Measurements from ENCODE around the gene RHBDF2. TPM values are rescaled to one million over a fixed set of nuclear protein-coding genes. Genes with fewer than 3 reads are reported as not detected.

RHBDF2 gene
- total and polyA plus RNA-seq, 2 donors (not counting 1 experiment from before 2014, with no cell fraction given) = 288 to 482 TPM

- no peak overlapping the region for H2AFZ ChIP-seq (ENCODE audit: insufficient read depth, low read depth, low read length, poor library complexity, severe bottlenecking)
- TF ChIP-seq EZH2 (IDR thresholded peaks at IDR 0.05; ENCODE audit: borderline replicate concordance, insufficient read depth, low read depth, low read length, poor library complexity, severe bottlenecking) = no peak
- TF ChIP-seq, protein P1, sequence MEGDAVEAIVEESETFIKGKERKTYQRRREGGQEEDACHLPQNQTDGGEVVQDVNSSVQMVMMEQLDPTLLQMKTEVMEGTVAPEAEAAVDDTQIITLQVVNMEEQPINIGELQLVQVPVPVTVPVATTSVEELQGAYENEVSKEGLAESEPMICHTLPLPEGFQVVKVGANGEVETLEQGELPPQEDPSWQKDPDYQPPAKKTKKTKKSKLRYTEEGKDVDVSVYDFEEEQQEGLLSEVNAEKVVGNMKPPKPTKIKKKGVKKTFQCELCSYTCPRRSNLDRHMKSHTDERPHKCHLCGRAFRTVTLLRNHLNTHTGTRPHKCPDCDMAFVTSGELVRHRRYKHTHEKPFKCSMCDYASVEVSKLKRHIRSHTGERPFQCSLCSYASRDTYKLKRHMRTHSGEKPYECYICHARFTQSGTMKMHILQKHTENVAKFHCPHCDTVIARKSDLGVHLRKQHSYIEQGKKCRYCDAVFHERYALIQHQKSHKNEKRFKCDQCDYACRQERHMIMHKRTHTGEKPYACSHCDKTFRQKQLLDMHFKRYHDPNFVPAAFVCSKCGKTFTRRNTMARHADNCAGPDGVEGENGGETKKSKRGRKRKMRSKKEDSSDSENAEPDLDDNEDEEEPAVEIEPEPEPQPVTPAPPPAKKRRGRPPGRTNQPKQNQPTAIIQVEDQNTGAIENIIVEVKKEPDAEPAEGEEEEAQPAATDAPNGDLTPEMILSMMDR (IDR thresholded peaks at IDR 0.05) = no peak
- H3K79me2 ChIP-seq (ENCODE audit: control insufficient read depth, insufficient read depth, low read length) = peaks cover 3% of the 10 kb centered on the region
- ChIA-PET CTCF (interaction anchor here (1.1 to 16.1 kb wide), 3 partner anchors 12 to 62 kb away, joined by 5 to 442 read pairs (median 7); partner anchors contain the start of gene RHBDF2), POLR2A (interaction anchor here (0.6 to 1.9 kb wide), 3 partner anchors 17 to 32 kb away, joined by 3 to 5 read pairs (median 3); no protein-coding TSS in a partner anchor)
- H3K27me3 Mint-ChIP-seq = no peaks in the 10 kb centered on the region
- H3K27ac ChIP-seq (ENCODE audit: low read length in 2 of 2) = peak overlapping the region in 1 of 2 donors; percentile 23
- H3K4me1 Mint-ChIP-seq = peaks cover 38% of the 10 kb centered on the region
- intact Hi-C loops (cut with micrococcal nuclease) = loop anchor here (5.0 kb wide), 1 partner anchor 77 kb away; no protein-coding TSS in a partner anchor
- peak overlapping the region; percentile 38 for H3K27ac Mint-ChIP-seq
- H3K4me2 ChIP-seq (replicated peaks; ENCODE audit: low read depth, low read length, poor library complexity, severe bottlenecking) = no peak overlapping the region
- H4K20me1 ChIP-seq (ENCODE audit: control insufficient read depth, insufficient read depth, low read length, poor library complexity, severe bottlenecking) = peaks cover 32% of the 10 kb centered on the region
- ATAC-seq (ENCODE audit: low read depth) = no peak
- 94% methylated on average over 9 of the region's 13 CpGs for WGBS (ENCODE audit: insufficient coverage)
- H3K9ac ChIP-seq (ENCODE audit: low read length) = no peak overlapping the region
- H3K4me3 ChIP-seq (ENCODE audit: control extremely low read depth in 1 of 5, extremely low read depth in 1 of 5, insufficient read depth in 1 of 5, low read depth in 2 of 5, low read length in 4 of 5) = no peak overlapping the region
- H3K4me3 Mint-ChIP-seq = no peak overlapping the region
- no peaks in the 10 kb centered on the region for H3K9me3 ChIP-seq (ENCODE audit: control extremely low read depth in 1 of 3, control insufficient read depth in 2 of 3, insufficient read depth in 1 of 3, low read length in 2 of 3)
- peaks cover 0 to 65% of the 10 kb centered on the region in 2 experiments for H3K36me3 ChIP-seq (replicated peaks in 1 of 2; ENCODE audit: control extremely low read depth in 1 of 2, control insufficient read depth in 1 of 2, extremely low read depth in 1 of 2, insufficient read depth in 2 of 2, low read length in 1 of 2)
- H3K4me1 ChIP-seq (ENCODE audit: control insufficient read depth in 2 of 2, insufficient read depth in 2 of 2, low read length in 2 of 2) = peaks cover 12 to 39% of the 10 kb centered on the region in 2 donors
- no peaks in the 10 kb centered on the region for H3K9me3 Mint-ChIP-seq (ENCODE audit: insufficient read depth)
- no peaks in the 10 kb centered on the region for H3K27me3 ChIP-seq (replicated peaks in 1 of 4; ENCODE audit: control extremely low read depth in 1 of 4, control insufficient read depth in 3 of 4, insufficient read depth in 4 of 4, low read length in 3 of 4)
- no peak for DNase-seq
These were observed 31.1 kb downstream of the RHBDF2 start for GRCh38 chr17:76469991-76470739.

Measured in B cell (primary cell).